GM12891 (cell line): Measurements from ENCODE around the gene CDH13.

Experiments used
- POLR2AphosphoS5 ChIP-seq: IDR thresholded peaks from 2 replicates; pipeline ENCODE4 v1.6.1; 2011; ENCODE audit warnings: low read depth, low read length, control low read depth
- TAF1 ChIP-seq: IDR thresholded peaks from 2 replicates; pipeline ENCODE4 v1.6.1; 2011; ENCODE audit warnings: low read depth, low read length, control low read depth

- TF ChIP-seq TAF1 (no peak), POLR2AphosphoS5 (no peak)
Observed at GRCh38 chr16:83004868-83005652, 378.3 kb downstream of the CDH13 start.
